C4-2B (cell line): Measurements from ENCODE around the gene VAMP1.

ENCODE experiments used
- ZFX ChIP-seq: fragments of 450-650 bp; IDR thresholded peaks from 2 replicates; pipeline ENCODE4 v1.6.1; 2017
- TF ChIP-seq, protein P1 (sequence below): fragments of 450-650 bp; conservative IDR thresholded peaks from 2 replicates; pipeline ENCODE4 v1.5.1; 2017; ENCODE audit warnings: mild to moderate bottlenecking

DNA sequence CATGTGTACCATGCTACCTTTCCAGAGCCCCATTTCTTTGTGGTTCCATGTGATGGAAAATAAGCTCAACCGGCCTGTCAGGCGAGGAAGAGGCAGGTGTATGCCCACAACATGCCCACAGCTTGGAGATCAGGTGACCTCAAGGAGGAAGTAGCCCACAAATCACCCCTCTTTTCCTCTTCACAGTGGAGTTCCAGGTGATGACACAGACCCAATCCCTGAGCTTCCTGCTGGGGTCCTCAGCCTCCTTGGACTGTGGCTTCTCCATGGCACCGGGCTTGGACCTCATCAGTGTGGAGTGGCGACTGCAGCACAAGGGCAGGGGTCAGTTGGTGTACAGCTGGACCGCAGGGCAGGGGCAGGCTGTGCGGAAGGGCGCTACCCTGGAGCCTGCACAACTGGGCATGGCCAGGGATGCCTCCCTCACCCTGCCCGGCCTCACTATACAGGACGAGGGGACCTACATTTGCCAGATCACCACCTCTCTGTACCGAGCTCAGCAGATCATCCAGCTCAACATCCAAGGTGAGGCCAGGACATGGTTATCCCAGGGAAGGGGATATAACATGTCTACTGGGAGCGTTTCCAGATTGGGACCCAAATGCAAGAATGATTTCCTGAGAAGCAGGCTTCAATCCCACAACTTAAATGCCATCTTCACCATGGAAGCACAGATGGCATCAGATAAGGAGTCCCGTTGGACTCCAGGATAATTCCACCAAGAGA is 13.1 kb downstream of the VAMP1 start:
- TF ChIP-seq, protein P1, sequence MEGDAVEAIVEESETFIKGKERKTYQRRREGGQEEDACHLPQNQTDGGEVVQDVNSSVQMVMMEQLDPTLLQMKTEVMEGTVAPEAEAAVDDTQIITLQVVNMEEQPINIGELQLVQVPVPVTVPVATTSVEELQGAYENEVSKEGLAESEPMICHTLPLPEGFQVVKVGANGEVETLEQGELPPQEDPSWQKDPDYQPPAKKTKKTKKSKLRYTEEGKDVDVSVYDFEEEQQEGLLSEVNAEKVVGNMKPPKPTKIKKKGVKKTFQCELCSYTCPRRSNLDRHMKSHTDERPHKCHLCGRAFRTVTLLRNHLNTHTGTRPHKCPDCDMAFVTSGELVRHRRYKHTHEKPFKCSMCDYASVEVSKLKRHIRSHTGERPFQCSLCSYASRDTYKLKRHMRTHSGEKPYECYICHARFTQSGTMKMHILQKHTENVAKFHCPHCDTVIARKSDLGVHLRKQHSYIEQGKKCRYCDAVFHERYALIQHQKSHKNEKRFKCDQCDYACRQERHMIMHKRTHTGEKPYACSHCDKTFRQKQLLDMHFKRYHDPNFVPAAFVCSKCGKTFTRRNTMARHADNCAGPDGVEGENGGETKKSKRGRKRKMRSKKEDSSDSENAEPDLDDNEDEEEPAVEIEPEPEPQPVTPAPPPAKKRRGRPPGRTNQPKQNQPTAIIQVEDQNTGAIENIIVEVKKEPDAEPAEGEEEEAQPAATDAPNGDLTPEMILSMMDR = no peak
- TF ChIP-seq ZFX = no peak
